Suppressor macrophage (primary cell): Measurements from ENCODE around the gene CAPN8.
A peak's percentile ranks its signal among the peaks of the same experiment; 100 is the strongest.

Experiments
- DNase-seq, 4 experiments: peaks; one replicate each; pipeline ENCODE4 v3.0.0-alpha.2; 2020 to 2022
- total RNA-seq, 17 experiments: gene quantifications; one replicate each; lab custom pipeline; 2026; ENCODE audit warnings: mixed read lengths in 6 of 17, inconsistent platforms in 3 of 17; lab: John Stamatoyannopoulos, UW

The CAPN8 gene
- total RNA-seq, result 0 to 4.1 (median 0.04) reads per million in 17 experiments

- no peak for DNase-seq
Measured at GRCh38 chr1:223665592-223666312, at the start of gene CAPN8. TSS of gene CAPN8 (minus strand) at chr1:223665701. CDS start at chr1:223665646, 55 bp downstream.

GRCh38 chr1:223714849-223715603 is 49.5 kb upstream of the CAPN8 start:
- DNase-seq, result peak in 3 of 4 experiments; percentile 35 to 52 (median 49)

GRCh38 chr1:223714421-223714724 is 48.9 kb upstream of the CAPN8 start:
- no peak for DNase-seq

GRCh38 chr1:223713546-223714420 is 48.3 kb upstream of the CAPN8 start:
- peak in 3 of 4 experiments; percentile 46 to 63 (median 50) for DNase-seq

- DNase-seq, result peak; percentile 51 to 87 (median 76)
Measured at GRCh38 chr1:223712850-223713474, 47.5 kb upstream of the CAPN8 start.

- peak; percentile 91 to 96 (median 94) for DNase-seq
Measured at GRCh38 chr1:223712194-223712849, 46.8 kb upstream of the CAPN8 start, which contains the start of gene CAPN2. TSS of gene CAPN2 (plus strand) at chr1:223712539. CDS start at chr1:223712641, 102 bp downstream.

- no peak for DNase-seq
Measured at GRCh38 chr1:223711747-223712193, 46.3 kb upstream of the CAPN8 start.

- DNase-seq, result no peak
Measured at GRCh38 chr1:223711173-223711572, 45.7 kb upstream of the CAPN8 start.

- DNase-seq, result no peak
Measured at GRCh38 chr1:223710179-223711133, 45.0 kb upstream of the CAPN8 start.

- DNase-seq, result no peak
Measured at GRCh38 chr1:223709598-223709997, 44.1 kb upstream of the CAPN8 start.

GRCh38 chr1:223708651-223709268 is 43.3 kb upstream of the CAPN8 start:
- DNase-seq, result no peak

GRCh38 chr1:223708001-223708359 is 42.5 kb upstream of the CAPN8 start:
- no peak for DNase-seq

GRCh38 chr1:223707256-223708000 is 41.9 kb upstream of the CAPN8 start:
- DNase-seq, result peak; percentile 35 to 61 (median 50)

GRCh38 chr1:223706077-223706973 is 40.8 kb upstream of the CAPN8 start:
- no peak for DNase-seq

GRCh38 chr1:223704921-223705878 is 39.7 kb upstream of the CAPN8 start:
- DNase-seq, result peak in 3 of 4 experiments; percentile 40 to 51 (median 48)

- no peak for DNase-seq
Measured at GRCh38 chr1:223703668-223704013, 38.1 kb upstream of the CAPN8 start.
